Liver (tissue), 9 donors: ENCODE data around the gene NDRG4. TPM values are rescaled to one million over a fixed set of nuclear protein-coding genes. Genes with fewer than 3 reads are reported as not detected.

Experiments
- DNase-seq: peaks from one replicate; pipeline ENCODE4 v3.0.0-alpha.2; 2017; ENCODE audit warnings: low spot score
- H3K27ac ChIP-seq, 2 donors: one replicate each; pipeline ENCODE4 v1.7.0; 2013; ENCODE audit warnings: inconsistent platforms in 2 of 2, low read length in 2 of 2, control low read depth in 1 of 2, low read depth in 1 of 2, mild to moderate bottlenecking in 1 of 2
- H3K27me3 ChIP-seq, 4 donors: one replicate each; pipeline versions ENCODE4 v1.6.1 to v1.7.0; 2013; ENCODE audit warnings: low read length in 3 of 4, inconsistent platforms in 1 of 4, mild to moderate bottlenecking in 1 of 4, moderate library complexity in 1 of 4; ENCODE audit not compliant: control insufficient read depth in 4 of 4, insufficient read depth in 4 of 4
- H3K36me3 ChIP-seq, 4 donors: one replicate each; pipeline versions ENCODE4 v1.6.1 to v1.7.0; 2013; ENCODE audit warnings: low read length in 3 of 4, mild to moderate bottlenecking in 3 of 4, low read depth in 1 of 4, moderate library complexity in 1 of 4; ENCODE audit not compliant: control insufficient read depth in 4 of 4, insufficient read depth in 3 of 4
- H3K4me1 ChIP-seq, 4 donors: one replicate each; pipeline versions ENCODE4 v1.6.1 to v1.7.0; 2013; ENCODE audit warnings: low read length in 3 of 4, mild to moderate bottlenecking in 3 of 4, moderate library complexity in 1 of 4; ENCODE audit not compliant: control insufficient read depth in 4 of 4, insufficient read depth in 4 of 4
- H3K4me3 ChIP-seq, 3 donors: one replicate each; pipeline versions ENCODE4 v1.6.1 to v1.7.0; 2013; ENCODE audit warnings: low read length in 3 of 3, control low read depth in 1 of 3, low read depth in 1 of 3, mild to moderate bottlenecking in 1 of 3
- H3K9ac ChIP-seq, 2 donors: one replicate each; pipeline ENCODE4 v1.7.0; 2013; ENCODE audit warnings: low read length in 2 of 2, mild to moderate bottlenecking in 2 of 2, moderate library complexity in 2 of 2, control low read depth in 1 of 2, low read depth in 1 of 2
- H3K9me3 ChIP-seq, 4 donors: one replicate each; pipeline versions ENCODE4 v1.6.1 to v1.7.0; 2013; ENCODE audit warnings: low read length in 3 of 4; ENCODE audit not compliant: control insufficient read depth in 4 of 4
- ATF3 ChIP-seq: IDR thresholded peaks from 2 replicates; pipeline ENCODE4 v1.6.1; 2016; ENCODE audit warnings: antibody characterized with exemption
- EGR1 ChIP-seq, 2 donors: IDR thresholded peaks; 2 replicates each; pipeline ENCODE4 v1.6.1; 2016 to 2018; ENCODE audit warnings: antibody characterized with exemption in 2 of 2, low read depth in 2 of 2
- FOXA1 ChIP-seq: IDR thresholded peaks from 2 replicates; pipeline ENCODE4 v1.6.1; 2016; ENCODE audit warnings: antibody characterized with exemption
- FOXA2 ChIP-seq: IDR thresholded peaks from 2 replicates; pipeline ENCODE4 v1.6.1; 2016; ENCODE audit warnings: antibody characterized with exemption
- GABPA ChIP-seq, 2 donors: IDR thresholded peaks in 1 of 2; conservative IDR thresholded peaks in 1 of 2; 2 replicates each; pipeline ENCODE4 v1.6.1; 2016; ENCODE audit warnings: antibody characterized with exemption in 2 of 2, mild to moderate bottlenecking in 1 of 2, moderate library complexity in 1 of 2
- HNF4G ChIP-seq: IDR thresholded peaks from 2 replicates; pipeline ENCODE4 v1.6.1; 2016; ENCODE audit warnings: antibody characterized with exemption
- RAD21 ChIP-seq, 2 donors: IDR thresholded peaks; 2 replicates each; pipeline ENCODE4 v1.6.1; 2016; ENCODE audit warnings: antibody characterized with exemption in 2 of 2, mild to moderate bottlenecking in 2 of 2
- RXRA ChIP-seq, 2 donors: IDR thresholded peaks; 2 replicates each; pipeline ENCODE4 v1.6.1; 2017 to 2018; ENCODE audit warnings: antibody characterized with exemption in 2 of 2, mild to moderate bottlenecking in 1 of 2
- SP1 ChIP-seq: IDR thresholded peaks from 2 replicates; pipeline ENCODE4 v1.6.1; 2018; ENCODE audit warnings: antibody characterized with exemption, mild to moderate bottlenecking
- YY1 ChIP-seq: IDR thresholded peaks from 2 replicates; pipeline ENCODE4 v1.6.1; 2016; ENCODE audit warnings: antibody characterized with exemption, mild to moderate bottlenecking
- ZBTB33 ChIP-seq: IDR thresholded peaks from 2 replicates; pipeline ENCODE4 v1.6.1; 2016; ENCODE audit warnings: antibody characterized with exemption
- whole genome bisulfite sequencing: extraction: QIAGEN DNeasy Blood & Tissue Kit; methylation state at CpG from one replicate; pipeline ENCODE4 v1.1.7; 2013; 5-methylcytosine and 5-hydroxymethylcytosine counted together
- polyA plus RNA-seq, 2 donors: library from polyadenylated mRNA; stranded (reverse) in 1 of 2; unstranded in 1 of 2; fragments of 200-250 nt in 1 of 2; fragments of >200 nt in 1 of 2; fragmentation: Nextera tagmentation in 1 of 2; extraction: Ambion mirVana in 1 of 2; gene quantifications; one replicate each; pipeline versions ENCODE4 v1.2.1 to v1.2.3, GENCODE V29; 2013 to 2015
- total RNA-seq, 2 donors: library from RNA; depleted of rRNA; stranded (reverse); fragments of >200 nt; gene quantifications; one replicate each; pipeline ENCODE4 v1.2.3, GENCODE V29; 2014
- TF ChIP-seq, protein P1 (sequence below): IDR thresholded peaks from 2 replicates; pipeline ENCODE4 v1.6.1; 2016; ENCODE audit warnings: antibody characterized with exemption
- donor health status: healthy.
- donor health status: healthy.
- donor health status: healthy.
- donor health status: healthy.
- donor health status: healthy.

NDRG4 gene
- total and polyA plus RNA-seq, 4 donors = 0.40 to 1.1 (median 0.86) TPM

- Histone ChIP-seq H3K27ac (no peak overlapping the region), H3K9ac (no peak overlapping the region), H3K4me1 (peaks cover 5 to 19% (median 12%) of the 10 kb centered on the region in 4 donors), H3K36me3 (no peaks in the 10 kb centered on the region), H3K9me3 (no peaks in the 10 kb centered on the region), H3K27me3 (peaks cover 0 to 7% (median 2%) of the 10 kb centered on the region in 4 donors), H3K4me3 (no peak overlapping the region)
- TF ChIP-seq GABPA (IDR thresholded peaks at IDR 0.05 in 1 of 2, conservative IDR thresholded peaks at IDR 0.05 in 1 of 2) (no peak), RXRA (IDR thresholded peaks at IDR 0.05) (no peak), HNF4G (no peak), FOXA1 (no peak)
- 85% methylated on average over 5 of the region's 5 CpGs for WGBS
- no peak for DNase-seq
Measured at GRCh38 chr16:58461056-58461455, 38.9 kb upstream of the NDRG4 start.

DNA sequence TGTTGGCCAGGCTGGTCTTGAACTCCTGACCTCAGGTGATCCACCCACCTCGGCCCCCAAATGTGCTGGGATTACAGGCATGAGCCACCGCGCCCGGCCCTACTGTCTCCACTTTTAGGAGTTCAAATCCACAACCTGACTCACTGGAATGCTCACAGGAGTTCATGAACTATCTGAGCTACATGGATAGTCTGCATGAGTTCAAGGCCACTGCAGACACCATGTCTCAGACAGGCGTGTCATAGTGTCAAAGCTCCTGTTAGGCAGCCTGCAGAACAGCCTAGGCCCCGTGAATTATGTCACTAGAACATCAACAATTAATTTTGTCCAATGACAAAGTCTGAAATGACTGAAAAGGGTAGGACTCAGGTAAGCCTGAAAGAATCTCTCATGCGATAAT is 38.3 kb upstream of the NDRG4 start:
- Histone ChIP-seq H3K27ac (no peak overlapping the region), H3K4me3 (no peak overlapping the region), H3K9me3 (no peaks in the 10 kb centered on the region), H3K36me3 (no peaks in the 10 kb centered on the region), H3K9ac (no peak overlapping the region), H3K27me3 (peaks cover 0 to 9% (median 4%) of the 10 kb centered on the region in 4 donors), H3K4me1 (peaks cover 5 to 19% (median 12%) of the 10 kb centered on the region in 4 donors)
- no peak for TF ChIP-seq FOXA2
- no peak for TF ChIP-seq GABPA (IDR thresholded peaks at IDR 0.05 in 1 of 2, conservative IDR thresholded peaks at IDR 0.05 in 1 of 2)
- no peak for TF ChIP-seq RXRA (IDR thresholded peaks at IDR 0.05)
- TF ChIP-seq FOXA1 = no peak
- no peak for TF ChIP-seq RAD21 (IDR thresholded peaks at IDR 0.05)
- TF ChIP-seq ATF3 = no peak
- no peak for TF ChIP-seq SP1
- TF ChIP-seq, protein P1, sequence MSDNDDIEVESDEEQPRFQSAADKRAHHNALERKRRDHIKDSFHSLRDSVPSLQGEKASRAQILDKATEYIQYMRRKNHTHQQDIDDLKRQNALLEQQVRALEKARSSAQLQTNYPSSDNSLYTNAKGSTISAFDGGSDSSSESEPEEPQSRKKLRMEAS = no peak
- TF ChIP-seq ZBTB33 = no peak
- TF ChIP-seq YY1 = no peak
- TF ChIP-seq EGR1 (IDR thresholded peaks at IDR 0.05; ENCODE audit: low read depth in 2 of 2) = no peak
- 88% methylated on average over 7 of the region's 7 CpGs for WGBS
- no peak for DNase-seq

DNA sequence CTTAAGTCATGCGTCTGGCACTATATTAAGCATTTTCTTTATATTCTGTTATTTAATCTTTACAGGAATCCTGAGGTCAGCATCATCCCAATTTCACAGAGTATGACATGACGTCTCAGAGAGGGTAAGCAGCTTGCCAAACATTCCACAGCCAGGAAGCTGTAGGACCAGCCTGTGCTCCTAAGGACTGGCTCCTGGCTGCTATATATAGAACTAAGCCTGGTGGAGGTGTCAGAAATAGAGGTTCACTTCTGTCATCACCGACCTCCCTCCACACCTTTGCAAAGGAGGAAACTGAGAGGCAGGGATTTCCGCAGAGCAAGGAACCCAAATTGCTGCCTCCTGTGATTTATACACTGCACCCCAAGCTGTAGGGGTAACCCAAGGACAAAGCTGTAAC is 37.9 kb upstream of the NDRG4 start:
- no peak for DNase-seq
- H3K4me1 ChIP-seq = peaks cover 5 to 19% (median 12%) of the 10 kb centered on the region in 4 donors
- TF ChIP-seq RAD21 (IDR thresholded peaks at IDR 0.05) (no peak), EGR1 (IDR thresholded peaks at IDR 0.05; ENCODE audit: low read depth in 2 of 2) (no peak), FOXA2 (no peak)
- no peaks in the 10 kb centered on the region for H3K36me3 ChIP-seq
- H3K27me3 ChIP-seq = peaks cover 0 to 11% (median 4%) of the 10 kb centered on the region in 4 donors
- H3K4me3 ChIP-seq = no peak overlapping the region
- no peaks in the 10 kb centered on the region for H3K9me3 ChIP-seq
- H3K9ac ChIP-seq = no peak overlapping the region
- WGBS = 84% methylated on average over 4 of the region's 4 CpGs
- no peak overlapping the region for H3K27ac ChIP-seq
